NB4 (cell line): ENCODE results near the gene LMTK3.

Source experiments
- POLR2A ChIP-seq: IDR thresholded peaks from 2 replicates; pipeline ENCODE4 v1.6.1; 2011; ENCODE audit warnings: mild to moderate bottlenecking; ENCODE audit not compliant: insufficient read length; ENCODE audit errors: extremely low read depth
- TF ChIP-seq, protein P1 (sequence below): IDR thresholded peaks from one replicate; pipeline ENCODE4 v1.5.1; 2012; ENCODE audit warnings: low read depth, low read length
- TF ChIP-seq, protein P2 (sequence below): IDR thresholded peaks from 2 replicates; pipeline ENCODE4 v1.6.1; 2011; ENCODE audit warnings: low read depth, low read length

- TF ChIP-seq, protein P1, sequence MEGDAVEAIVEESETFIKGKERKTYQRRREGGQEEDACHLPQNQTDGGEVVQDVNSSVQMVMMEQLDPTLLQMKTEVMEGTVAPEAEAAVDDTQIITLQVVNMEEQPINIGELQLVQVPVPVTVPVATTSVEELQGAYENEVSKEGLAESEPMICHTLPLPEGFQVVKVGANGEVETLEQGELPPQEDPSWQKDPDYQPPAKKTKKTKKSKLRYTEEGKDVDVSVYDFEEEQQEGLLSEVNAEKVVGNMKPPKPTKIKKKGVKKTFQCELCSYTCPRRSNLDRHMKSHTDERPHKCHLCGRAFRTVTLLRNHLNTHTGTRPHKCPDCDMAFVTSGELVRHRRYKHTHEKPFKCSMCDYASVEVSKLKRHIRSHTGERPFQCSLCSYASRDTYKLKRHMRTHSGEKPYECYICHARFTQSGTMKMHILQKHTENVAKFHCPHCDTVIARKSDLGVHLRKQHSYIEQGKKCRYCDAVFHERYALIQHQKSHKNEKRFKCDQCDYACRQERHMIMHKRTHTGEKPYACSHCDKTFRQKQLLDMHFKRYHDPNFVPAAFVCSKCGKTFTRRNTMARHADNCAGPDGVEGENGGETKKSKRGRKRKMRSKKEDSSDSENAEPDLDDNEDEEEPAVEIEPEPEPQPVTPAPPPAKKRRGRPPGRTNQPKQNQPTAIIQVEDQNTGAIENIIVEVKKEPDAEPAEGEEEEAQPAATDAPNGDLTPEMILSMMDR = no peak
- TF ChIP-seq, protein P2, sequence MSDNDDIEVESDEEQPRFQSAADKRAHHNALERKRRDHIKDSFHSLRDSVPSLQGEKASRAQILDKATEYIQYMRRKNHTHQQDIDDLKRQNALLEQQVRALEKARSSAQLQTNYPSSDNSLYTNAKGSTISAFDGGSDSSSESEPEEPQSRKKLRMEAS = no peak
- no peak for TF ChIP-seq POLR2A
Observed at GRCh38 chr19:48516536-48516935, 4.9 kb upstream of the LMTK3 start.
